Small intestine (tissue), 7 donors: Measurements from ENCODE around the gene CDH1. TPM values are rescaled to one million over a fixed set of nuclear protein-coding genes. Genes with fewer than 3 reads are reported as not detected.

ENCODE experiments used
- DNase-seq, 2 donors: peaks; one replicate each; pipeline versions ENCODE4 v3.0.0 to v3.0.0-alpha.2; 2013
- FAIRE-seq: peaks from 2 replicates; lab custom pipeline; 2012; peaks lifted over from hg19 to GRCh38; lab: Jason Lieb, UNC
- H3K27ac ChIP-seq, 3 donors: one replicate each; pipeline ENCODE4 v1.5.1; 2013; ENCODE audit warnings: low read length in 2 of 3, mild to moderate bottlenecking in 2 of 3, control low read depth in 1 of 3, inconsistent platforms in 1 of 3, low read depth in 1 of 3, moderate library complexity in 1 of 3
- H3K27me3 ChIP-seq, 3 donors: one replicate each; pipeline ENCODE4 v1.6.1; 2013; ENCODE audit warnings: low read length in 3 of 3, inconsistent platforms in 1 of 3; ENCODE audit not compliant: control insufficient read depth in 3 of 3, insufficient read depth in 3 of 3
- H3K36me3 ChIP-seq, 3 donors: one replicate each; pipeline ENCODE4 v1.6.1; 2013; ENCODE audit warnings: low read length in 3 of 3, inconsistent platforms in 1 of 3, low read depth in 1 of 3, mild to moderate bottlenecking in 1 of 3, moderate library complexity in 1 of 3; ENCODE audit not compliant: control insufficient read depth in 3 of 3, insufficient read depth in 2 of 3
- H3K4me1 ChIP-seq, 3 donors: one replicate each; pipeline ENCODE4 v1.6.1; 2013; ENCODE audit warnings: low read length in 2 of 3, inconsistent platforms in 1 of 3, low read depth in 1 of 3, mild to moderate bottlenecking in 1 of 3, moderate library complexity in 1 of 3; ENCODE audit not compliant: control insufficient read depth in 3 of 3, insufficient read depth in 2 of 3
- H3K4me3 ChIP-seq, 3 donors: one replicate each; pipeline ENCODE4 v1.5.1; 2013; ENCODE audit warnings: low read length in 3 of 3, control low read depth in 1 of 3, inconsistent platforms in 1 of 3, low read depth in 1 of 3, mild to moderate bottlenecking in 1 of 3, moderate library complexity in 1 of 3
- H3K9me3 ChIP-seq, 2 donors: one replicate each; pipeline ENCODE4 v1.6.1; 2013; ENCODE audit warnings: low read depth in 1 of 2, low read length in 1 of 2; ENCODE audit not compliant: control insufficient read depth in 2 of 2, insufficient read depth in 1 of 2
- WGBS, 3 donors: extraction: QIAGEN DNeasy Blood & Tissue Kit; methylation state at CpG; one replicate each; pipeline ENCODE4 v1.1.7; 2013; 5-methylcytosine and 5-hydroxymethylcytosine counted together
- polyA plus RNA-seq, 4 donors: library from polyadenylated mRNA; stranded (reverse) in 3 of 4; unstranded in 1 of 4; fragments of 200-250 nt in 3 of 4; fragments of 120-200 nt in 1 of 4; gene quantifications; one replicate each; pipeline versions ENCODE4 v1.2.1 to v1.2.3, GENCODE V29; 2013
- donor health status: healthy with polysubstance abuse.
- donor health status: control.
- donor health status: control.
- donor health status: Bipolar disorder and iron deficiency.
- donor health status: healthy.

CDH1 gene
- polyA plus RNA-seq, 4 donors = 76.2 to 366 (median 109) TPM

DNA sequence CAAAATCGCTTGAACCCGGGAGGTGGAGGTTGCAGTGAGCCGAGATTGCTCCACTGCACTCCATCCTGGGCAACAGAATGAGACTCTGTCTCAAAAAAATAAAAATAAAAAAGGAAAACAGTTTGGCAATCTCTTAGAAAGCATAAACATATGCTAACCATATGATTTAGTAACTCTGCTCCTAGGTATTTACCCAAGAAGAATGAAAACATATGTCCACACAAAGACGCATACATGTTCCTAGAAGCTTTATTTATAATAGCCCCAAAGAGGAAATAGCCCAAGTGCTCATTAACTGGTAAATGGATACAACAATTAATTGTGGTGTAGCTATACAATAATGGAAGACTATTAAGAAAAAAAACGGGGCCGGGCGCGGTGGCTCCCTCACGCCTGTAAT, 18.5 kb upstream of the CDH1 start:
- DNase-seq (no peak), FAIRE-seq (no peak)
- Histone ChIP-seq H3K27me3 (no peaks in the 10 kb centered on the region), H3K9me3 (peaks cover 0 to 18% of the 10 kb centered on the region in 2 donors), H3K36me3 (no peaks in the 10 kb centered on the region), H3K4me1 (peaks cover 0 to 37% (median 2%) of the 10 kb centered on the region in 3 donors), H3K4me3 (no peak overlapping the region), H3K27ac (no peak overlapping the region)
- 74 to 92% (median 91%) methylated on average over 9 of the region's 9 CpGs for WGBS, 3 donors

DNA sequence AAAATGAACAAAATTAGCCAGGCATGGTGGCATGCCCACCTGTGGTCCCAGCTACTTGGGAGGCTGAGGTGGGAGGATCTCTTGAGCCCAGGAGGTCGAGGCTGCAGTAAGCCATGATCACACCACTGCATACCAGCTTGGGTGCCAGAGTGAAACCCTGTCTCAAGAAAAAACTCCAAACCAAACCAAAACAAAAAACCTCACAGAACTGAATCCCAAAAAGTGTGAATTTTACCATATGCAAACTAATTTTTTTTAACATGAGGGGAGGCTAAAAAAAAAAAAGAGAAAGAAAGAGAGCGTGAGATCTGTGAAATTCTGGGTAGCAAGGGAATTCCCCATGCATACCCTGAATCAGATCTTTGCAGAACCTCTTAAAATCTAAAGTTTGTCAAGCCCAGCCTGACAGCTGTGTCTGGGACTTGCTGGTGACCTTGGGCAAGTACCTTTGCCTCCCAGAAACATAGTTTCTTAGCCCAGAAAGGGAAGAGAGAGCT, 17.1 kb upstream of the CDH1 start:
- DNase-seq = no peak
- Histone ChIP-seq H3K4me3 (no peak overlapping the region), H3K27ac (no peak overlapping the region), H3K9me3 (peaks cover 0 to 18% of the 10 kb centered on the region in 2 donors), H3K4me1 (peaks cover 0 to 44% (median 4%) of the 10 kb centered on the region in 3 donors), H3K36me3 (no peaks in the 10 kb centered on the region), H3K27me3 (no peaks in the 10 kb centered on the region)
- WGBS, 3 donors = 57 to 86% (median 69%) methylated on average over 2 of the region's 2 CpGs
- no peak for FAIRE-seq

DNA sequence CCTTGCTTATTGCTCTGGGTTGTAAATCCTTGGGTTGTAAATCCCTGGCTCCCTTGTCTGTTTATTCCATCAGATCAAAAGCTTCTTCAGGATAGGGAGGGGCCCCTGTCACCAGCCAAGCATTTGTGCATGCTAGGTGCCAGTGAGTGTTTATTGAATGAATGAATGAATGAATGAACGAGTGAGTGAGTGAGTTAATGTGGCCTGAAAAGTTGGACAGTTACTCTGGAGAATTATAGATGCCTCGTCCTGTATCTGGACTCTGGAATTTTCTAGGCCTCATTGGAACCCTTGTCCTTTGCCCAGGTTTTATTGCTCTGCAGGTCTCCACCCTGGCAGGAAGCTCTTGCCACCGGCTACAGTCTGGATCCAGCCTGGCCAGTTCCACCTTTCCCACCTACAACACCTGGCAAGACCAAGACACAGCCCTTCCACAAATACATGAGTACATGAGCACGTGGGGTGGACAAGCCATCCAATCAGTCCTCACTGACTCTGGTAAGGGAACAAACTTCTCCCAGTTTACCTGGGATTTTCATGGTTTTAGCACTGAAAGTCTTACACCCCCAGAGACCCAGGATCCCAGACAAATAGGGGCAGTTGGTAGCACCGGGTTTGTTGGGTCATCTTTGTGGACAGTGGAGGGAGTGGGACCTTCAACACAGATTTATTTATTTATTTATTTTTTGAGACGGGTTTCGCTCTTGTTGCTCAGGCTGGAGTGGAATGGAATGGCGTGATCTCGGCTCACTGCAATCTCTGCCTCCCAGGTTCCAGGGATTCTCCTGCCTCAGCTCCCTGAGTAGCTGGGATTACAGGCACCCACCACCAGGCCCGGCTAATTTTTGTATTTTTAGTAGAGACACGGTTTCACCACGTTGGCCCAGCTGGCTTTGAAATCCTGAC, 14.7 kb upstream of the CDH1 start:
- H3K4me1 ChIP-seq = peaks cover 0 to 39% (median 4%) of the 10 kb centered on the region in 3 donors
- peak overlapping the region; percentile 67 to 86 (median 72) for H3K27ac ChIP-seq
- no peaks in the 10 kb centered on the region for H3K27me3 ChIP-seq
- FAIRE-seq = no peak
- 26 to 64% (median 36%) methylated on average over 12 of the region's 12 CpGs for WGBS, 3 donors
- no peak overlapping the region for H3K4me3 ChIP-seq
- DNase-seq = peak; percentile 88 to 97
- H3K36me3 ChIP-seq = no peaks in the 10 kb centered on the region
- peaks cover 0 to 9% of the 10 kb centered on the region in 2 donors for H3K9me3 ChIP-seq

DNA sequence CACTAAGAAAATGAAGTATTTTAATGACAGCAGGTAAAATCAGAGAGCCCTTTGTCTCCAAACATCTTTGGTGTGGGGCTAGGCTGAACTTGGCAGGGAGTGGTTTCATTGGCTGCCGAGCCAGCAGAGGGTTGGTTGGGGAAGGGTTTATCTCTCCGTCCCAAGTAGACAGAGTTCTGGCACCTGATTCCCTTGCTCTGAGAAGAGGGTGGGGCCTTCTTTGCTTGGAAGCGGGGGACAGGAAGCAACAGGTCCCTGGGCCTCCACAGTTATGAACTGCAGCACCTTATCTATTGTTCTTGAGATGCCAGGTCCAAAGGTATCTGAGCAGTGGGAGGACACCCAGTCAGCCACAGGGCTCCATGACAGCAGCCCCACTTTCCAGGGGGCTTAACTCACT, 12.3 kb upstream of the CDH1 start:
- H3K4me1 ChIP-seq = peaks cover 0 to 39% (median 4%) of the 10 kb centered on the region in 3 donors
- WGBS, 3 donors = 10 to 48% (median 15%) methylated on average over 3 of the region's 3 CpGs
- H3K9me3 ChIP-seq = no peaks in the 10 kb centered on the region
- H3K36me3 ChIP-seq = no peaks in the 10 kb centered on the region
- no peak overlapping the region for H3K4me3 ChIP-seq
- peak overlapping the region; percentile 77 to 81 (median 79) for H3K27ac ChIP-seq
- FAIRE-seq = no peak
- H3K27me3 ChIP-seq = no peaks in the 10 kb centered on the region
- DNase-seq = peak; percentile 92 to 98

DNA sequence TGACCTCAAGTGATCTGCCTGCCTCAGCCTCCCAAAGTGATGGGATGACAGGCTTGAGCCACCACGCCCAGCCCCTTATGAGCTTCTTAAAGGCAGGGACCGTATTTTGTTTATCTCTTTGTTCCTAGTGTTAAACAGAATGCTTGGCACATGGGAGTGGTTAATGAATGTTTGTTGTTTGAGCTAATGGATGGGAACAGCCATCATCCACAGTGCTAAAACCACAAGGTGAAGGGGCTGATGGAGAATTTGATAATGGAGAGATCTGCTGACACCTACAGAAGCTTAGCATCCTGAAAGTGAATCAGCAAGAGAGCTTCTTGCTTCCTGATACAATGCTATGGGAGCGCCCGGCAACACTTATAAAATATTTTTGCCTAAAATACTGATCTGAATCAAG, 8.6 kb upstream of the CDH1 start:
- H3K27ac ChIP-seq = no peak overlapping the region

DNA sequence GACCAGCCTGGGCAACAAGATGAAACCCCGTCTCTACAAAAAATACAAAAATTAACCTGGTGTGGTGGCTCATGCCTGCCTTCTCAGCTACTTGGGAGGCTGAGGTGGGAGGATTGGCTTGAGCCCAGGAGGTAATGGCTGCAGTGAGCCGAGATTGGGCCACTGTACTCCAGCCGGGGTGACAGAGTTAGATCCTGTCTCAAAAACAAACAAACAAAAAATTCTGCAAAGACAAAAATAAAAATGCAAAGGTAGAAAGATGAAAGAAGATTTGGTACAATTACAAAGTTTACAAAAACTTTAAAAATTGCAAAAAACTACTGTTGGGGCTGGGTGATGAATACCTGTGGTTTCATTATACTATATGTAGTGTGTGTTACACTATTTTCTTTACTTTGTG, 5.5 kb upstream of the CDH1 start:
- DNase-seq = no peak
- peaks cover 0 to 2% of the 10 kb centered on the region in 2 donors for H3K9me3 ChIP-seq
- peak overlapping the region in 2 of 3 donors; percentile 46 to 89 for H3K27ac ChIP-seq
- peaks cover 0 to 13% (median 0%) of the 10 kb centered on the region in 3 donors for H3K4me1 ChIP-seq
- H3K4me3 ChIP-seq = no peak overlapping the region
- FAIRE-seq = no peak
- H3K27me3 ChIP-seq = peaks cover 0 to 3% (median 0%) of the 10 kb centered on the region in 3 donors
- 10 to 38% (median 22%) methylated on average over 3 of the region's 3 CpGs for WGBS, 3 donors
- H3K36me3 ChIP-seq = no peaks in the 10 kb centered on the region

More for the DNA sequence above, 8.6 kb upstream of the CDH1 start:
- Histone ChIP-seq H3K27me3 (no peaks in the 10 kb centered on the region), H3K4me1 (peaks cover 0 to 32% (median 2%) of the 10 kb centered on the region in 3 donors), H3K4me3 (no peak overlapping the region), H3K9me3 (peaks cover 0 to 2% of the 10 kb centered on the region in 2 donors), H3K36me3 (no peaks in the 10 kb centered on the region)
- FAIRE-seq (no peak), DNase-seq (no peak)
- 74 to 79% (median 77%) methylated on average over 4 of the region's 4 CpGs for WGBS, 3 donors

DNA sequence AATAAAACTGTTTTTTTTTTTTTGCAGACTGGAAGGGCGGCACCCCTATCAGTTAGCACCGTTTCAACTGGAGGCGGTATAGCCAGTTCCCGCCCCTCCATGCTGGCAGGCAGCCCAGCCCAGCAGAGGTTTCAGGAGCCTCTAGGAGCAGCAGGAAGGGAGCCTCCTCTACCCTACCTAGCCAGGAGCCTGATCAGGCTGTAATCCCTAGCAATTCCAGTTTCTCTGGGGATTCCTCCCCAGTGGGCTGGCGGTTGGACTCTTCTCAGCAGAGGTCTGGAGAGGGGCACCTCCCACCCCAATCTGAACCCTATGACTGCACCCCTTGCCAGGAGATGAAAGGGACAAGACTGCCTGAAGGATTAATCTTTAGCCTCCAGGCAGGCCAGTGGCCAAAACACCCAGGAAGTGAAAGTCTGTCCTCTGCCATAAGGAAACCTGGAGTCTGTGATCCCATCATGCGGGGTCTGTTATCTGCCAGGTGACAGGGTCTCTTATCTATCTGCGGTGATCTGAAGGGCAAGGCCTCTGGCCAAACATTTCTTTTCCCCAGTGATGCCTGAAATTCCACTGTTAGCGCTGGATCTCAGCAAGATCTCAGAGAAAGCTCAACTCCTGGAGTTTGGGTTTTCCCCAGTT, 4.9 kb upstream of the CDH1 start:
- DNase-seq (peak; percentile 87 to 90), FAIRE-seq (no peak)
- Histone ChIP-seq H3K4me3 (no peak overlapping the region), H3K27ac (peak overlapping the region; percentile 73 to 89 (median 82)), H3K4me1 (peaks cover 0 to 17% (median 0%) of the 10 kb centered on the region in 3 donors), H3K36me3 (no peaks in the 10 kb centered on the region), H3K27me3 (peaks cover 0 to 4% (median 0%) of the 10 kb centered on the region in 3 donors), H3K9me3 (peaks cover 0 to 2% of the 10 kb centered on the region in 2 donors)
- 14 to 35% (median 30%) methylated on average over 8 of the region's 8 CpGs for WGBS, 3 donors

DNA sequence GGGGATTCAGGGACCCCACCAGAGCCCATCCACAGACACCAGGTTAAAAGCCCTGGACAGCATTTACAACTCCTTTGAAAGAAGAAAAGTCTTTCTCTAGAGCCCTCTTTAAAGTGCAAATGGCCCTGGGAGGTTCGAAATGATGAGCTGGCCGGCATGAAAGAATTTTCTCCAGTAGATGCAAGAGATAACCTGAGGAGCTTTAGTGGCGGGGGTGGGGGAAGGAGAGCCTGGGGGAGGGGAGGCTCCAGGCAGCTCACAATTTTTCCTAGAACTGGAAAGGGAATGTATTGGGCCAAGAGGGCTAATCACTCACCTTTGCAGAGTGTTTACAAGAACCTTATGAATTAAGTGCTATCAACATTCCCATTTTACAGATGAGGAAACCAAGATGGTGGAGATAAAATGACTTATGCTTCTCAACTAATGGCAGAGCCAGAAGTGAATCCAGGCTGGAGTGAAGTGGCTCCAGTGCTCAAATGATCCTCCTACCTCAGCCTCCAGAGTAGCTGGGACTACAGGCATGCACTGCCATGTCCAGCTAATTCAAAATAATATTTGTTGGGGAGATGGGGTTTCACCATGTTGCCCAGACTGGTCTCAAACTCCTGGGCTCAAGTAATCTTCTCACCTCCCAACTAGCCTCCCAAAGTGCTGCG, 4.2 kb upstream of the CDH1 start:
- H3K9me3 ChIP-seq = peaks cover 0 to 2% of the 10 kb centered on the region in 2 donors
- peaks cover 0 to 17% (median 0%) of the 10 kb centered on the region in 3 donors for H3K4me1 ChIP-seq
- H3K27ac ChIP-seq = peak overlapping the region; percentile 73 to 89 (median 82)
- no peaks in the 10 kb centered on the region for H3K36me3 ChIP-seq
- no peak for FAIRE-seq
- H3K4me3 ChIP-seq = no peak overlapping the region
- no peak for DNase-seq
- peaks cover 0 to 9% (median 0%) of the 10 kb centered on the region in 3 donors for H3K27me3 ChIP-seq
- 27 to 48% (median 43%) methylated on average over 4 of the region's 4 CpGs for WGBS, 3 donors
